HCT116 (cell line): ENCODE data around the gene RPL15.

Experiments used
- ELF1 ChIP-seq: IDR thresholded peaks from 2 replicates; pipeline ENCODE4 v1.6.1; 2012; ENCODE audit warnings: low read depth, borderline replicate concordance
- POLR2A ChIP-seq: IDR thresholded peaks from 2 replicates; pipeline ENCODE4 v1.7.0; 2011; ENCODE audit warnings: borderline replicate concordance; ENCODE audit not compliant: insufficient read depth, insufficient read length; ENCODE audit errors: extremely low read depth

- no peak for TF ChIP-seq ELF1
- no peak for TF ChIP-seq POLR2A
These were observed 24.5 kb downstream of the RPL15 start for GRCh38 chr3:23941440-23941839.
